T-helper 2 cell (primary cell): Measurements from ENCODE around the gene ZNF541.
A peak's percentile ranks its signal among the peaks of the same experiment; 100 is the strongest.
"Not testable (repeated sequence)": the region's sequence is repeated elsewhere in the genome, so short reads cannot be mapped to it uniquely, and the experiment has no call there.

Experiments used
- DNase-seq, 5 experiments: peaks; one replicate each; pipeline versions ENCODE4 v3.0.0 to v3.0.0-alpha.2; 2012 to 2022

The ZNF541 gene

GRCh38 chr19:47600246-47601179 is 27.6 kb upstream of the ZNF541 start:
- DNase-seq, result peak; percentile 97 to 100 (median 99)

DNA sequence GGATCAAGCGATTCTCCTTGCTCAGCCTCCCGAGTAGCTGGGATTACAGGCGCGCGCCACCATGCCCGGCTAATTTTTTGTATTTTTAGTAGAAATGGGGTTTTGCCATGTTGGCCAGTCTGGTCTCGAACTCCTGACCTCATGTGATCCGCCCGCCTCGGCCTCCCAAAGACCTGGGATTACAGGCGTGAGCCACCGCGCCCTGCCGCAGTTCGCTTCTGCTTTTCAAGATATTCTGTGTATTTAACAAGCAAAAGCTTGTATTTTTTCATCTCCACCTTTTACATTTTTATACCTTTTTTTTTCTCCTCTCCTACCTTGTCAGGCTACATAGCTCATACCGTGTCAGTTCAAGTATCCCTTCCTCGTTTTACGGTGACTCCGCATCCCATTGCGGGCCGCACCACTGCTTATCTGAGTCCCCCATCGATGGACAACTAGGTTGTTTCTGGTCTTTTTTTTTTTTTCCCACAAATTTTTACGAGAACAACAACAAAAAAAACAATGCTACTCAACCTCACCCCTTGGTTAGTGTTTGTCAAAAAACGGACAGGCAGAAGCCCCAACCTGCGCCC is 26.8 kb upstream of the ZNF541 start:
- DNase-seq, result not testable (repeated sequence)

DNA sequence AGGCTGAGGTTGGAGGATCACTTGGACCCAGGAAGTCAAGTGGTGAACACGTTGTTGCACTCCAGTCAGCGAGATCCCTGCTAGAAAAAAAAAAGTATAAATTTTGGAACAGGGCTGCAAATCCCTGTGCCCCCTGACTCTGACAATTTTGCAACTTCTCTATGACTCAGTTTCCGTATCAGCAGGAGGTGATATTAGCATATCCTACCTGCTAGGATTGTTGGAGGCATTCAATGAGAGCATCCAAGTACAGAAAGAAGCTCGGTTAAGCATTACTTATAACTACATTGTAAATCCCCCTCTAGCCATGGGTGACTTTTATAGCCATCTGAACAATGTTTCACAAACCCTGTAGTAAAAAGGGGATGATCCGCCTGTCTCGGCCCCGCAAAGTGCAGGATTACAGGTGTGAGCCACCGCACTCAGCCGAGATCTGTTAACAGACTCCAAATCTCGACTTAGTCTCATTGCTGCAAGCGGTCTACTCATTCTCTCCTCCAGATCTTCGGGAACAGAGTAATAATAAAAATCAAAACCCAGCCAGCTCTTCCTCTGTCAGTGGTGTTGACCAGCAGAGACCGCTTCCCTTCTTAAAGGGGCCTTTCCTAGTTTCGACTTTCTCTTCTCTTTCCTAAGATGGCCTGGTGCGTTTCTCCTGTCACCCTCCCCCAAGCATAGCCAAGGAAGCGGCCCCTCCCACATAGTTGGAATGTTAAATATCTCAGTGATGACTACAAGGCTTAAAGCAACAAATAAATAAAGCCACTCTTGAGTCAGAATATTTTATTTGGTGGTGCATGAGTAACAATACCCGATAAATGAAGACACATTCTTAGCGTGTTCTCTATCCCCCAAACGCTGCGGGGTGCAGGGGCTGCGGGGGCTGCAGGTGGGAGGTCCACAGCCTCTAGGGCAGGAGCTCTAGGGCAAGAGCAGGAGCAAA is 25.7 kb upstream of the ZNF541 start:
- no peak for DNase-seq

- DNase-seq, result no peak
Measured at GRCh38 chr19:47595944-47596343, 23.0 kb upstream of the ZNF541 start.

- no peak for DNase-seq
Measured at GRCh38 chr19:47593860-47594259, 20.9 kb upstream of the ZNF541 start.

- no peak for DNase-seq
Measured at GRCh38 chr19:47589824-47590223, 16.9 kb upstream of the ZNF541 start.

DNA sequence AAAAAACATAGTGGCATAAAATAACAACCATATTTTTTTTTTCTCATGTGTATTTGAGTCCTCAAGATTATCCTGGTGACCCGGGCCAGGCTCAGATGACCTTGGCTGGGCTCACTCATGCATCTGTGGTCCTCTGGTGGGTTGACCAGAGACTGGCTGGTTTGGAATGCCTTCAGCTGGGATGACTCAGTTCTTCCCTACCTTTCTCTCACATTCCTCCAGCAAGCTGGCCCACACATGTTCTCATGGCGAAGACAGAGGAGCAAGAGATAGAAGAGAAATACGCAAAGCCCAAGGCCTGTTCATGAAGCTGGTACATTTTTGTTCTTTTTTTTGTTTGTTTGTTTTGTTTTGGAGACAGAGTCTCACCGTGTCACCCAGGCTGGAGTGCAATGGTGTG is 14.3 kb upstream of the ZNF541 start:
- DNase-seq, result no peak

GRCh38 chr19:47583161-47583560 is 10.2 kb upstream of the ZNF541 start:
- DNase-seq, result not testable (repeated sequence)

DNA sequence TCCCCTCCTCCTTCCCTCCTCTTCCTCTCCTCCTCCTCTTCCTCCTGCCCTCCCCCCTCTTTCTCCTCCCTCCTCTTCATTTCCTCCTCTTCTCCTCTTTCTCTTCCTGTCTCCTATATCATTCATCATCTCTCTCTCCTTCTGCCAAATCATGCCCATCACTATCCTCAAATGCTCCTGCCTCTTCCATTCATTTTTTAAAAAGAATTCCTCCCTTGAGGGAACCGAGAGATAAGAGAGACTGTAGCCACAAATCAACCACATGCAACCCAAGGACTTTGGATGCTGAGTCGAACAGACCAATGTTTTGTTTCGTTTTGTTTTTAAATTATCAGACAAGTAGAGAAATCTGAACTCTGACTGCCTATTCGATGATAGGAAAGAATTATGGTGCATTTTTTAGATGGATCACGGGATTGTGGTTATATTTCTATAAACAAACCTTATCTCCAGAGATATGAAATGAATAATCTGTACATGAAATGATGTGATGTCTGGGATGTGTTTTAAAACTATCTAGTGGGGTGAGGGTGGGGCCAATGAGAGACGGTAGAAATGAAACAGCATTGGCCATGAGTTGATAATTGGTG is 9.5 kb upstream of the ZNF541 start:
- DNase-seq, result peak in 1 of 5 experiments; percentile 41

- no peak for DNase-seq
Measured at GRCh38 chr19:47581605-47582319, 8.8 kb upstream of the ZNF541 start.

DNA sequence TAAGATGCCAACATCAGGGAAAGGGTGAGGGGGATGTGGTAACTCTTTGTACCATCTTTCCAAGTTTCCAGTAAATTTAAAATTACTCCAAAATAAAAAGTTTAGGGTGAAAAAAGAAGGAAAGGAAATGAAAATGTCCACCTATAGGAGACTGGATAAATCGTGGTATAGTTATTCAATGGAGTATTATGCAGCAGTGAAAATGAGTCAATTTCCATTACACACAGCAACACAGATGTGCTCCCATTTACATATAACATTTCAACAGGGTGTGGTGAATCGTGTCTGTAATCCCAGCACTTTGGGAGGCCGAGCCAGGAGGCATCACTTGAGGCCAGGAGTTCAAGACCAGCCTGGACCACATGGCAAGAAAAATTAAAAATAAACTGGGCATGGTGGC is 7.4 kb upstream of the ZNF541 start:
- DNase-seq, result no peak

DNA sequence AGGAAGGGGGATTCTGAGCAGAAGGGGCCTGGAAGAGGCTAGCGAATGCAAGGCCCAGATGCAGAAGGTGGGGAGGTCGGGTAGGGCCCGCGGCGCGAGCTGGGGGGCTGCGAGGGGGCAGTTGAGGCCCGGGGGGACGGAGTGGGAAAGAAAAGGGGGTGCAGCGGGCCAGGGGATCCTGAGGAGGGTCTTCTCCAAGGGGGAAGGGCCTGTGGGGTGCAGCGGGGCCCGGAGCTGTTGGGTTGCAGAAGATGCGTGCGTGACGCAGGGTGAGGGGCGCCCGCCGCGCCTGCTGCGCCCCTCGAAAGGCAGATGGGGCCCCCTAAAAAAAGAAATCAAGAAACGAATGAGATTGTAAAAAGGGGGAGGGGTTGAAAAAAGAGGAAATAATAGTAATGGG is 313 bp downstream of the ZNF541 start:
- no peak for DNase-seq

- DNase-seq, result no peak
Measured at GRCh38 chr19:47569331-47569730, 3.6 kb downstream of the ZNF541 start.

- DNase-seq, result no peak
Measured at GRCh38 chr19:47564081-47564480, 8.9 kb downstream of the ZNF541 start.

- no peak for DNase-seq
Measured at GRCh38 chr19:47561440-47562057, 11.4 kb downstream of the ZNF541 start.

- DNase-seq, result no peak
Measured at GRCh38 chr19:47560999-47561398, 11.9 kb downstream of the ZNF541 start.

DNA sequence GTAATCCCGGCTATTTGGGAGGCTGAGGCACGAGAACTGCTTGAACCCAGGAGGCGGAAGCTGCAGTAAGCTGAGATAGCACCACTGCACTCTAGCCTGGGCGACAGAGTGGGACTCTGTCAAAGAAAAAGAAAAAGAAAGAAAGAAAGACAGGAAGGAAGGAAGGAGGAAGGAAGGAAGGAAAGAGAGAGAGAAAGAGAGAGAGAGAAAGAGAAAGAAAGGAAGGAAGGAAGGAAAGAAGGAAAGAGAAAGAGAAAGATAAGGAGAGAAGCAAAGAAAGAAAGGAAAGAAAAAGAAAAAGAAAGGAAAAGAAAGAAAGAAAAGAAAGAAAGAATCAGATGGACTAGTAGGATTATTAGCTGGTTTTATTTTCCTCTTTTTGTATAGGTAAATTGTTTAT is 22.8 kb downstream of the ZNF541 start:
- DNase-seq, result no peak

- no peak for DNase-seq
Measured at GRCh38 chr19:47549261-47549862, 23.6 kb downstream of the ZNF541 start.

DNA sequence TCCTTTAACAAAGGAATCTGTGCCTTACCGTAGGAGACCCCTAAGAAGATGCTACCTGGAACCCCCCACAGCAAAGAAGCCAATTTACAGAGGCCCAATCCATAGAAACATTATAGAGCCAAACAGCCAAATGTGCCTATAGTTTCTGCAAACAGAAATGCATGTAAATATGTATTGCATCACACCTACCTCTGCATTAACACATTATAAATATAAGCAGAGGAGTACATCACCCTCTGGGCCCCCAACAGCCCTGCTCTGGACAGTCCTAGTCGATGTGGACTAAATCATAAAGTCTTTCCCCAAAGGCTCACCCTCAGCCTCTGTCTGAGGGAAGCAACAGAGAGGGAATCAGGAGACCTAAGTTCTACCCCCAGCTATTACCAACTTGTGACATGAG is 25.7 kb downstream of the ZNF541 start:
- no peak for DNase-seq

- DNase-seq, result no peak
Measured at GRCh38 chr19:47545061-47545948, 27.6 kb downstream of the ZNF541 start.
